ENCODE data around the gene TPPP3.

Gene TPPP3

GRCh38 chr16:67398546-67399217 lies 5.4 kb upstream of the TPPP3 start:
- H3K27me3 ChIP-seq (ENCODE audit: control insufficient read depth, insufficient read depth, low read length) = peaks cover 4% of the 10 kb centered on the region
- no peaks in the 10 kb centered on the region for H3K9me3 ChIP-seq (ENCODE audit: control insufficient read depth, low read length)
- no peaks in the 10 kb centered on the region for H3K36me3 ChIP-seq (ENCODE audit: control insufficient read depth, insufficient read depth, low read length)
- no peak overlapping the region for H3K9ac ChIP-seq (ENCODE audit: low read length)
- peaks cover 50% of the 10 kb centered on the region for H3K4me1 ChIP-seq (ENCODE audit: control insufficient read depth, insufficient read depth, low read length)
- no peak overlapping the region for H3K4me3 ChIP-seq (ENCODE audit: low read length)

- H3K9me3 ChIP-seq (ENCODE audit: control insufficient read depth, low read length) = no peaks in the 10 kb centered on the region
- no peaks in the 10 kb centered on the region for H3K36me3 ChIP-seq (ENCODE audit: control insufficient read depth, insufficient read depth, low read length)
- no peak overlapping the region for H3K9ac ChIP-seq (ENCODE audit: low read length)
- H3K27me3 ChIP-seq (ENCODE audit: control insufficient read depth, insufficient read depth, low read length) = peaks cover 6% of the 10 kb centered on the region
- H3K4me1 ChIP-seq (ENCODE audit: control insufficient read depth, insufficient read depth, low read length) = peaks cover 50% of the 10 kb centered on the region
- H3K4me3 ChIP-seq (ENCODE audit: low read length) = no peak overlapping the region
Observed at GRCh38 chr16:67397812-67398545, 4.7 kb upstream of the TPPP3 start.

GRCh38 chr16:67397036-67397801 lies 3.9 kb upstream of the TPPP3 start:
- peaks cover 6% of the 10 kb centered on the region for H3K27me3 ChIP-seq (ENCODE audit: control insufficient read depth, insufficient read depth, low read length)
- no peaks in the 10 kb centered on the region for H3K9me3 ChIP-seq (ENCODE audit: control insufficient read depth, low read length)
- H3K4me1 ChIP-seq (ENCODE audit: control insufficient read depth, insufficient read depth, low read length) = peaks cover 58% of the 10 kb centered on the region
- H3K4me3 ChIP-seq (ENCODE audit: low read length) = no peak overlapping the region
- no peaks in the 10 kb centered on the region for H3K36me3 ChIP-seq (ENCODE audit: control insufficient read depth, insufficient read depth, low read length)
- peak overlapping the region; percentile 51 for H3K9ac ChIP-seq (ENCODE audit: low read length)

- H3K27me3 ChIP-seq (ENCODE audit: control insufficient read depth, insufficient read depth, low read length) = peaks cover 6% of the 10 kb centered on the region
- no peak overlapping the region for H3K4me3 ChIP-seq (ENCODE audit: low read length)
- peak overlapping the region; percentile 51 for H3K9ac ChIP-seq (ENCODE audit: low read length)
- H3K36me3 ChIP-seq (ENCODE audit: control insufficient read depth, insufficient read depth, low read length) = no peaks in the 10 kb centered on the region
- no peaks in the 10 kb centered on the region for H3K9me3 ChIP-seq (ENCODE audit: control insufficient read depth, low read length)
- H3K4me1 ChIP-seq (ENCODE audit: control insufficient read depth, insufficient read depth, low read length) = peaks cover 66% of the 10 kb centered on the region
Observed at GRCh38 chr16:67396159-67397035, 3.1 kb upstream of the TPPP3 start.

DNA sequence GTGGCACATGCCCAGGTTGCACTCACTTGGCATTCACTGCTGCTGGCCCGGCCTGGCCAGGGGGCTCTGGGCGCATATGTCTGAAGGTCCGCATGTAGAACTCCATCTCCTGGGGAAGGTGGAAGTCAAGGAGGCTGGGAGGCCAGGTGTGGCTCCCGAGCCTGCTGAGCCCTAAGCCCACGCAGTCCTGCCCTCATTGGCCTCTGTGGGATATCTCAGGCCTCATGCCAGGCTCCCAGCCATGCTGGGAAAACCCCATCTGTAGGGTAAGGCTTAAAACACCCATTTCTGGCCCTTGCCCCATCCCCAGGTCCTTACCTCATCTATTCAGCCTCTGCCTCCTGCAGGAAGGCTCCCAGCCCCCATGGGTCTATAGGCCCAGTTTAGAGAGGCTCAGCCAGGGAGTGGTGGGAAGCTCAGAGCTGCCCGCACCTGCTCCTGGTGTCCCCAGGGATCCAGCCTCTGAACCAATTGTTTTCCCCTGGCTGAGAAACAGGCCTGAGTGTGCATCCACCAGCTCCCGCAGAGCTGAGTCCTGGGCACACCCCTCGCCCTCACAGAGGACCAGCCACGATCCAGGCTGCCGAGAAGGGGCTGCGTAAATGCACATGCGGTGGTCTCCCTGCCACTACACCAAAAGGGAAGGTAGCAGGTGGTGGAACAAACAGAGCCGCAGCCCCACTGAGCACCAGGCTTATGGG lies 2.3 kb upstream of the TPPP3 start:
- no peaks in the 10 kb centered on the region for H3K36me3 ChIP-seq (ENCODE audit: control insufficient read depth, insufficient read depth, low read length)
- H3K9me3 ChIP-seq (ENCODE audit: control insufficient read depth, low read length) = no peaks in the 10 kb centered on the region
- no peak overlapping the region for H3K4me3 ChIP-seq (ENCODE audit: low read length)
- H3K4me1 ChIP-seq (ENCODE audit: control insufficient read depth, insufficient read depth, low read length) = peaks cover 72% of the 10 kb centered on the region
- H3K9ac ChIP-seq (ENCODE audit: low read length) = peak overlapping the region; percentile 51
- peaks cover 6% of the 10 kb centered on the region for H3K27me3 ChIP-seq (ENCODE audit: control insufficient read depth, insufficient read depth, low read length)

DNA sequence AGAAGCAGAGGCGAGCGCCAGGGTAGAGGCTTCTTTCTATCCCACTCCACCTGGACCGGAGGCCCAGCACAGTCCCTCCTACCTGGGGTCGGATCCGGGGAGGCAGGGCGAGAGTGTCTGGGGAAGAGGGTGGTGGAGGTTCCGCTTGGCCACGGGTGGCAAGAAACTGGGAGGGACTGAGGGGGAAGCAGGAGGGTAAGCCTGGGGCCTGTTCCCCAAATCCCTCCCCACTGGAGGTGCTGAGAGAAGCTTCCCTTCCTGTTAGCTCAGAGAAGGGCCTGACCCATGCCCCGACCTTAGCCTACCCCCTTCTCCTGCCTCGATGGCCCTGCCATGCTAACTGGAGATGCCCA lies 1.8 kb upstream of the TPPP3 start:
- Histone ChIP-seq H3K27me3 (ENCODE audit: control insufficient read depth, insufficient read depth, low read length) (peaks cover 6% of the 10 kb centered on the region), H3K9me3 (ENCODE audit: control insufficient read depth, low read length) (no peaks in the 10 kb centered on the region), H3K36me3 (ENCODE audit: control insufficient read depth, insufficient read depth, low read length) (no peaks in the 10 kb centered on the region), H3K4me1 (ENCODE audit: control insufficient read depth, insufficient read depth, low read length) (peaks cover 72% of the 10 kb centered on the region), H3K4me3 (ENCODE audit: low read length) (no peak overlapping the region), H3K9ac (ENCODE audit: low read length) (peak overlapping the region; percentile 1)

- peak overlapping the region; percentile 72 for H3K9ac ChIP-seq (ENCODE audit: low read length)
- H3K9me3 ChIP-seq (ENCODE audit: control insufficient read depth, low read length) = no peaks in the 10 kb centered on the region
- H3K36me3 ChIP-seq (ENCODE audit: control insufficient read depth, insufficient read depth, low read length) = no peaks in the 10 kb centered on the region
- H3K27me3 ChIP-seq (ENCODE audit: control insufficient read depth, insufficient read depth, low read length) = peaks cover 6% of the 10 kb centered on the region
- peaks cover 66% of the 10 kb centered on the region for H3K4me1 ChIP-seq (ENCODE audit: control insufficient read depth, insufficient read depth, low read length)
- H3K4me3 ChIP-seq (ENCODE audit: low read length) = no peak overlapping the region
Observed at GRCh38 chr16:67394155-67395104, 1.1 kb upstream of the TPPP3 start.

DNA sequence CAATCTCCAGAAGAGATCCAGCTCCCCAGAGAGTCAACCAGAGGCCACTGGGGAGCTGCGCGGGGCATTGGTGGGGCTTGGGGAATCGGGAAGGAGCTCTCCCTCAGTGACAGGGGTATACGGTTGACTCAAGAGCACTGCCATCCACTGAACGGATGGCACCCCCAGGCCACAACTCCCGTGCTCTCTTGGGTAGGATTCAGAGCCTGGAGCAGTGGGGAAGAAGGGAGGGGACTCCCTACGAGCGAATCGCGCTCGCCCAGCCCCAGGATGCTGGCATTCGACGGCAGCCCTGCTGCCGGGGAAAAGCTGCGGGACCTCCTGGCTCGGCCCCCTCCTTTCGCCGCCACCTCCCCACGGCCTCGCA lies 473 bp upstream of the TPPP3 start:
- peaks cover 62% of the 10 kb centered on the region for H3K4me1 ChIP-seq (ENCODE audit: control insufficient read depth, insufficient read depth, low read length)
- H3K9ac ChIP-seq (ENCODE audit: low read length) = peak overlapping the region; percentile 72
- no peaks in the 10 kb centered on the region for H3K36me3 ChIP-seq (ENCODE audit: control insufficient read depth, insufficient read depth, low read length)
- H3K27me3 ChIP-seq (ENCODE audit: control insufficient read depth, insufficient read depth, low read length) = peaks cover 6% of the 10 kb centered on the region
- H3K9me3 ChIP-seq (ENCODE audit: control insufficient read depth, low read length) = no peaks in the 10 kb centered on the region
- peak overlapping the region; percentile 63 for H3K4me3 ChIP-seq (ENCODE audit: low read length)

DNA sequence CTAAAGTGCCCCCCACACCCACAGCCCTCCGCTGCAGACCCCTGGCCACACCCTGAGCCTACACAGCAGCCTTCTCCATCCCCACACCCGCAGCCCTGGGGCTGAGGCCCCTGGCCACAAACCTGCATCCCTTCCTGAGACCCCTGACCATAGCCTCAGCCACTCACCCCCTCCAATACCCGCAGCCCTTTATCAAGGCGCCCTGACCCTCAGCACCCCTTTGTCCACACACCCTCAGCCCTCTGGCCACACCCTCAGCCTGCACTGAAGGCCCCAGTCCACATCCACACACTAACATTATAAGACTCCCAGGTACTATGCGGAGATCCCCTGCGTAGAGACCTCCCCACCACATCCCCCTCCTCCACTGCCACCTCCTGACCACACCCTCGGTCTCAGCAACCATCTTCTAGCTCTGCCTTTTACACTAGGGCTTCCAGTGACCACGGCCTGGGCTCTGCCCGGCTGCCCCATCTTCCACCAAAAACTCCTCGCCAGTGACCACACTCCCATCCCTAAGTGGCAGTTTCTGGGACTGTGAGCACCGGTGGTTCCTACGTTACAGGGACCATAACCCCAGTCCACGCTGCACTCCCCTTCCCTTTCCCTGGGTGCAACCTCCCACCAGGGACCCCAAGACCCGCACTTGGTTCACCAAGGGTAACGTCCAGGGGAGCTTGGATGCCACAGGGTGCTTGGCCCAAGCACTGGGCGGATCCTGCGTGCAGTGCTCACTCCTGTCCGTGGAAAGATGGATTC lies 818 bp downstream of the TPPP3 start:
- no peaks in the 10 kb centered on the region for H3K36me3 ChIP-seq (ENCODE audit: control insufficient read depth, insufficient read depth, low read length)
- H3K4me1 ChIP-seq (ENCODE audit: control insufficient read depth, insufficient read depth, low read length) = peaks cover 61% of the 10 kb centered on the region
- peak overlapping the region; percentile 72 for H3K9ac ChIP-seq (ENCODE audit: low read length)
- peak overlapping the region; percentile 85 for H3K4me3 ChIP-seq (ENCODE audit: low read length)
- peaks cover 6% of the 10 kb centered on the region for H3K27me3 ChIP-seq (ENCODE audit: control insufficient read depth, insufficient read depth, low read length)
- no peaks in the 10 kb centered on the region for H3K9me3 ChIP-seq (ENCODE audit: control insufficient read depth, low read length)
